Esophagus squamous epithelium (tissue), 5 donors: ENCODE measurements around the gene RPLP1. TPM values are rescaled to one million over a fixed set of nuclear protein-coding genes. Genes with fewer than 3 reads are reported as not detected.

Experiments
- DNase-seq: peaks from one replicate; lab custom pipeline; 2025; lab: John Stamatoyannopoulos, UW
- H3K27ac ChIP-seq, 4 donors: fragments of 200-600 bp; sonication (generic); one replicate each; pipeline ENCODE4 v1.5.1; 2016 to 2019; ENCODE audit warnings: mild to moderate bottlenecking in 1 of 4
- H3K27me3 ChIP-seq, 4 donors: fragments of 200-600 bp; sonication (generic); 1 replicate in 3 of 4; 2 replicates in 1 of 4; pipeline versions ENCODE4 v1.5.1 to v1.6.0; 2017 to 2021; ENCODE audit warnings: antibody characterized with exemption in 1 of 4
- H3K36me3 ChIP-seq, 3 donors: fragments of 200-600 bp; sonication (generic); one replicate each; pipeline ENCODE4 v1.5.1; 2016 to 2019
- H3K4me1 ChIP-seq, 3 donors: fragments of 200-600 bp; sonication (generic); one replicate each; pipeline ENCODE4 v1.5.1; 2017 to 2019
- H3K4me3 ChIP-seq, 4 donors: fragments of 200-600 bp; sonication (generic); 1 replicate in 3 of 4; 2 replicates in 1 of 4; pipeline ENCODE4 v1.5.1; 2016 to 2019; ENCODE audit warnings: mild to moderate bottlenecking in 2 of 4, moderate library complexity in 1 of 4
- H3K9me3 ChIP-seq, 3 donors: fragments of 200-600 bp; sonication (generic); one replicate each; pipeline ENCODE4 v1.5.1; 2016 to 2019
- CTCF ChIP-seq, 6 experiments: fragments of 450-650 bp in 4 of 6; fragments of 200-600 bp in 2 of 6; sonication (generic) in 2 of 6; IDR thresholded peaks; one replicate each; pipeline ENCODE4 v1.5.1; 2016 to 2019; ENCODE audit warnings: antibody characterized with exemption in 6 of 6, mild to moderate bottlenecking in 4 of 6, moderate library complexity in 4 of 6
- POLR2A ChIP-seq, 4 donors: fragments of 450-650 bp; IDR thresholded peaks; one replicate each; pipeline ENCODE4 v1.6.1; 2017; ENCODE audit warnings: antibody characterized with exemption in 4 of 4, mild to moderate bottlenecking in 4 of 4, moderate library complexity in 3 of 4
- WGBS, 2 donors: methylation state at CpG; one replicate each; pipeline ENCODE4 v1.1.5; 2018; 5-methylcytosine and 5-hydroxymethylcytosine counted together
- intact Hi-C: fragments of 100-400 bp; cut with DNase I; formaldehyde crosslinking; loops from one replicate; pipeline ENCODE4 v1.15.0; 2022
- total RNA-seq, 4 donors: library from RNA; depleted of rRNA; stranded (reverse); fragments of >200 nt; gene quantifications; one replicate each; pipeline ENCODE4 v1.1.0, GENCODE V29; 2016
- donor health status: DM: yes; HTN: yes; CAD: no.

RPLP1 gene
- total RNA-seq, 4 donors from 2014 or later: 358 to 1,172 (median 586) TPM

- no peak overlapping the region for H3K4me3 ChIP-seq
- peaks cover 0 to 11% (median 3%) of the 10 kb centered on the region in 3 donors for H3K4me1 ChIP-seq
- intact Hi-C loops: no loop called here
- DNase-seq: no peak
- H3K9me3 ChIP-seq: no peaks in the 10 kb centered on the region
- H3K36me3 ChIP-seq: peaks cover 0 to 6% (median 0%) of the 10 kb centered on the region in 3 donors
- no peaks in the 10 kb centered on the region for H3K27me3 ChIP-seq
- TF ChIP-seq CTCF (IDR thresholded peaks at IDR 0.05): no peak
- TF ChIP-seq POLR2A (IDR thresholded peaks at IDR 0.05): no peak
- H3K27ac ChIP-seq: no peak overlapping the region
- 56 to 64% methylated on average over 3 of the region's 3 CpGs for WGBS, 2 donors
These were observed 43.8 kb upstream of the RPLP1 start for GRCh38 chr15:69408841-69409240.

- 48 to 49% methylated on average over 9 of the region's 9 CpGs for WGBS, 2 donors
- intact Hi-C loops: no loop called here
- H3K27ac ChIP-seq: no peak overlapping the region
- no peaks in the 10 kb centered on the region for H3K36me3 ChIP-seq
- TF ChIP-seq POLR2A (IDR thresholded peaks at IDR 0.05) (no peak), CTCF (IDR thresholded peaks at IDR 0.05) (peak in 2 of 6 experiments; percentile 39 to 53)
- H3K9me3 ChIP-seq: no peaks in the 10 kb centered on the region
- no peaks in the 10 kb centered on the region for H3K27me3 ChIP-seq
- no peak for DNase-seq
- H3K4me3 ChIP-seq: no peak overlapping the region
- peaks cover 0 to 25% (median 3%) of the 10 kb centered on the region in 3 donors for H3K4me1 ChIP-seq
These were observed 42.3 kb upstream of the RPLP1 start for GRCh38 chr15:69410248-69410874.

- H3K4me3 ChIP-seq: no peak overlapping the region
- intact Hi-C loops: no loop called here
- H3K27me3 ChIP-seq: no peaks in the 10 kb centered on the region
- DNase-seq: no peak
- peaks cover 0 to 27% (median 3%) of the 10 kb centered on the region in 3 donors for H3K4me1 ChIP-seq
- no peak overlapping the region for H3K27ac ChIP-seq
- no peaks in the 10 kb centered on the region for H3K36me3 ChIP-seq
- H3K9me3 ChIP-seq: no peaks in the 10 kb centered on the region
- TF ChIP-seq POLR2A (IDR thresholded peaks at IDR 0.05) (no peak), CTCF (IDR thresholded peaks at IDR 0.05) (no peak)
These were observed 40.3 kb upstream of the RPLP1 start for GRCh38 chr15:69412274-69412673.

GRCh38 chr15:69412701-69413100 is 39.9 kb upstream of the RPLP1 start:
- Histone ChIP-seq H3K36me3 (no peaks in the 10 kb centered on the region), H3K27me3 (no peaks in the 10 kb centered on the region), H3K9me3 (no peaks in the 10 kb centered on the region), H3K27ac (no peak overlapping the region), H3K4me3 (no peak overlapping the region), H3K4me1 (peaks cover 0 to 27% (median 3%) of the 10 kb centered on the region in 3 donors)
- DNase-seq: no peak
- TF ChIP-seq POLR2A (IDR thresholded peaks at IDR 0.05): no peak
- 41 to 56% methylated on average over 1 of the region's 1 CpG for WGBS, 2 donors
- intact Hi-C loops: no loop called here

GRCh38 chr15:69413822-69414700 is 38.6 kb upstream of the RPLP1 start, which contains the start of gene KIF23:
Gene KIF23, plus strand, starts transcription at chr15:69414349. Its CDS starts 117 bp downstream, at chr15:69414466.
- 5 to 7% methylated on average over 25 to 27 of the region's 78 CpGs for WGBS, 2 donors
- intact Hi-C loops: no loop called here
- DNase-seq: peak; percentile 47
- Histone ChIP-seq H3K27ac (peak within 1 kb of the TSS; percentile 52 to 82 (median 75)), H3K27me3 (no peaks in the 10 kb centered on the region), H3K36me3 (no peaks in the 10 kb centered on the region), H3K9me3 (no peaks in the 10 kb centered on the region), H3K4me1 (peaks cover 0 to 27% (median 3%) of the 10 kb centered on the region in 3 donors), H3K4me3 (peak within 1 kb of the TSS; percentile 67 to 87 (median 78))
- peak in 1 of 4 donors; percentile 39 for TF ChIP-seq POLR2A (IDR thresholded peaks at IDR 0.05)
- no peak for TF ChIP-seq CTCF (IDR thresholded peaks at IDR 0.05)
